ENCODE measurements around the gene TRIM47. TPM values are rescaled to one million over a fixed set of nuclear protein-coding genes. Genes with fewer than 3 reads are reported as not detected.

Gene TRIM47
- total and polyA plus RNA-seq, 2 of the 13 experiments (the other 11 are each of a cell fraction or from before 2014, with no cell fraction given): 33.5 to 82.0 TPM

DNA sequence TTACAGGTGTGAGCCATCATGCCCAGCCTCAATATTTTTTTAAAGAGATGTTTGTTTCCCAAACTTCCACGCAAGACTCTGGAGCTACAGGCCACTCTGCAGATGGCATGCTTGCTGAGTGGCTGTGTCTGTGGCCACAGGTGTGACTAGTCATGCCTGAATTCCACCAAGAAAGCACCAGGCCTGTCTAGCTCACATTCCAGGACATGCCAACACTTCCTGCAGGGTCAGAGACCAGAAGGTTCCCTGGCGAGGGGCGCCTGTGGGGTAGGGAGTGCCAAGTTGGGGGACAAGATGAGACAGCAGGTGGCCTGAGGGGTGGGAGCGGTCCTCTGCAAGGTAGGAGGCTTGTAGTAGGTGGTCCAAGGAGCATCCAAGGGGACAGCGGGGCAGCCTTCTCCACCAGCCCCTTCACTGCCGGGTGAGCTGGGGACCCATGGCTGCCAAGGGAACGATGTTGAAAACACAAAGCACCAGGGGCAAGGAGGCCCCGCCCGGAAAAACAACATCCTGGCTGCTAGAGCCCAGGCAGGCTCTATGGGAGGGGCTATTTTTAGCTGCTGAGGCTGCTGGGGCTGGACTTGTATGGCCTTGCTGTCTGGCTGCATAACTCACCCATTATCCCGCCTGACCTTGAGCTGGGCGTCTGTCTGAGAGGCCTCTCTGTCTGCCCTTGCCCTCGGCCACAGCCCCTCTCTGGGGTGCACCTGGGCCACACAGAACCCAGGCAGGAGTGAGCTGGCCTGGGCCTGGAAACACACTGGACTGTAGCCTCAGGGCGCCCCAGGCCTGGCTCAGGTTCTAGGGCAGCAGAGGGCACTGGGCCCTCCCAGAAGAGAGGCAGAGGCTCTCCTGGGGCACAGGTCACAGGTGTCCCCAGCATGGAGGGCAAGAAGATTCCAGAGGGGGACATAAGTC is 5.7 kb downstream of the TRIM47 start (continued):
- TF ChIP-seq ATF2 (CRISPR knock-in tag; IDR thresholded peaks at IDR 0.05) (peak; percentile 79), SP140L (CRISPR knock-in tag; IDR thresholded peaks at IDR 0.05; ENCODE audit: borderline replicate concordance) (no peak), ZNF501 (CRISPR knock-in tag; IDR thresholded peaks at IDR 0.05) (peak; percentile 58), ZFP41 (CRISPR knock-in tag; IDR thresholded peaks at IDR 0.05; ENCODE audit: borderline replicate concordance) (peak; percentile 73; the same call in 1 of the 2 replicates), NFKBIZ (CRISPR knock-in tag; IDR thresholded peaks at IDR 0.05) (peak; percentile 70), ZZZ3 (CRISPR knock-in tag; IDR thresholded peaks at IDR 0.05; ENCODE audit: borderline replicate concordance) (no peak), SNRNP70 (IDR thresholded peaks at IDR 0.05; ENCODE audit: low read depth, low read length) (no peak), CBFB (CRISPR knock-in tag; IDR thresholded peaks at IDR 0.05) (peak; percentile 85), TCF12 (IDR thresholded peaks at IDR 0.05) (no peak), TCF12 (CRISPR knock-in tag; IDR thresholded peaks at IDR 0.05) (peak; percentile 94), ZNF142 (CRISPR knock-in tag; IDR thresholded peaks at IDR 0.05) (no peak; the same call in 1 of the 2 replicates), ZNF607 (CRISPR knock-in tag; IDR thresholded peaks at IDR 0.05; ENCODE audit: borderline replicate concordance) (no peak; the same call in 1 of the 2 replicates), ZNF841 (CRISPR knock-in tag; IDR thresholded peaks at IDR 0.05; ENCODE audit: borderline replicate concordance) (no peak), ATF7-NPFF (CRISPR knock-in tag; IDR thresholded peaks at IDR 0.05; ENCODE audit: low read depth) (no peak), KLF12 (CRISPR knock-in tag; IDR thresholded peaks at IDR 0.05; ENCODE audit: borderline replicate concordance) (peak; percentile 90), ZMAT3 (CRISPR knock-in tag; conservative IDR thresholded peaks at IDR 0.05) (peak; percentile 88), MYPOP (CRISPR knock-in tag; IDR thresholded peaks at IDR 0.05) (peak; percentile 91), JUNB (CRISPR knock-in tag; IDR thresholded peaks at IDR 0.05; ENCODE audit: borderline replicate concordance) (no peak)
- TF ChIP-seq, protein P1, sequence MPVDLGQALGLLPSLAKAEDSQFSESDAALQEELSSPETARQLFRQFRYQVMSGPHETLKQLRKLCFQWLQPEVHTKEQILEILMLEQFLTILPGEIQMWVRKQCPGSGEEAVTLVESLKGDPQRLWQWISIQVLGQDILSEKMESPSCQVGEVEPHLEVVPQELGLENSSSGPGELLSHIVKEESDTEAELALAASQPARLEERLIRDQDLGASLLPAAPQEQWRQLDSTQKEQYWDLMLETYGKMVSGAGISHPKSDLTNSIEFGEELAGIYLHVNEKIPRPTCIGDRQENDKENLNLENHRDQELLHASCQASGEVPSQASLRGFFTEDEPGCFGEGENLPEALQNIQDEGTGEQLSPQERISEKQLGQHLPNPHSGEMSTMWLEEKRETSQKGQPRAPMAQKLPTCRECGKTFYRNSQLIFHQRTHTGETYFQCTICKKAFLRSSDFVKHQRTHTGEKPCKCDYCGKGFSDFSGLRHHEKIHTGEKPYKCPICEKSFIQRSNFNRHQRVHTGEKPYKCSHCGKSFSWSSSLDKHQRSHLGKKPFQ (CRISPR knock-in tag; IDR thresholded peaks at IDR 0.05; ENCODE audit: insufficient replicate concordance): peak; percentile 98

Data from HepG2 (cell line).